NCI-H446 treated with DMSO at 0.1 percent for 48 hours (cell line): ENCODE data around the gene ICAM5.
"Not testable (repeated sequence)": the region's sequence is repeated elsewhere in the genome, so short reads cannot be mapped to it uniquely, and the experiment has no call there.

Experiments
- DNase-seq: peaks from one replicate; lab custom pipeline; 2025; lab: John Stamatoyannopoulos, UW

Gene ICAM5, protein sequence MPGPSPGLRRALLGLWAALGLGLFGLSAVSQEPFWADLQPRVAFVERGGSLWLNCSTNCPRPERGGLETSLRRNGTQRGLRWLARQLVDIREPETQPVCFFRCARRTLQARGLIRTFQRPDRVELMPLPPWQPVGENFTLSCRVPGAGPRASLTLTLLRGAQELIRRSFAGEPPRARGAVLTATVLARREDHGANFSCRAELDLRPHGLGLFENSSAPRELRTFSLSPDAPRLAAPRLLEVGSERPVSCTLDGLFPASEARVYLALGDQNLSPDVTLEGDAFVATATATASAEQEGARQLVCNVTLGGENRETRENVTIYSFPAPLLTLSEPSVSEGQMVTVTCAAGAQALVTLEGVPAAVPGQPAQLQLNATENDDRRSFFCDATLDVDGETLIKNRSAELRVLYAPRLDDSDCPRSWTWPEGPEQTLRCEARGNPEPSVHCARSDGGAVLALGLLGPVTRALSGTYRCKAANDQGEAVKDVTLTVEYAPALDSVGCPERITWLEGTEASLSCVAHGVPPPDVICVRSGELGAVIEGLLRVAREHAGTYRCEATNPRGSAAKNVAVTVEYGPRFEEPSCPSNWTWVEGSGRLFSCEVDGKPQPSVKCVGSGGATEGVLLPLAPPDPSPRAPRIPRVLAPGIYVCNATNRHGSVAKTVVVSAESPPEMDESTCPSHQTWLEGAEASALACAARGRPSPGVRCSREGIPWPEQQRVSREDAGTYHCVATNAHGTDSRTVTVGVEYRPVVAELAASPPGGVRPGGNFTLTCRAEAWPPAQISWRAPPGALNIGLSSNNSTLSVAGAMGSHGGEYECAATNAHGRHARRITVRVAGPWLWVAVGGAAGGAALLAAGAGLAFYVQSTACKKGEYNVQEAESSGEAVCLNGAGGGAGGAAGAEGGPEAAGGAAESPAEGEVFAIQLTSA

DNA sequence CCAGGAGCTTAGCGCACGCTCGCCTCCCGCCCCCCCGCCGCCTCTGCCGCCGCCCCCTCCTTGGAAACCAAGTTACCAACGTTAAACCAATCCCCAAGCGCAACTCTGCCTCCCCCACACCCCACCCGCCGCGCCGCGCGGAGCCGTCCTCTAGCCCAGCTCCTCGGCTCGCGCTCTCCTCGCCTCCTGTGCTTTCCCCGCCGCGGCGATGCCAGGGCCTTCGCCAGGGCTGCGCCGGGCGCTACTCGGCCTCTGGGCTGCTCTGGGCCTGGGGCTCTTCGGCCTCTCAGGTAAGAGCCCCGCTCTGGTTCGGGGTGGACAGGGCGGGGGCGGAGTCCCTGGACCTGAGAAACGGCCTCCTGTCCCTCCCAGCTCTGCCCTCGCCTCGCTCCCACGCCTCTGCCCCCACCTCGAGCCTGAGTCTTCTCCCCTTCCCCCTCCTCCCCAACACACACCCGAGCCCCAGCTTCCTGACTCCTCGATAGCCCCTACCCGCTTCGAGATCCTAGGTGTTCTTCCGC, at the start of gene ICAM5:
Gene ICAM5, plus strand, starts transcription at position 117 of the 521 bp plus-strand sequence. Its CDS starts 92 bp downstream, at position 209.
- DNase-seq, result peak; percentile 71

DNA sequence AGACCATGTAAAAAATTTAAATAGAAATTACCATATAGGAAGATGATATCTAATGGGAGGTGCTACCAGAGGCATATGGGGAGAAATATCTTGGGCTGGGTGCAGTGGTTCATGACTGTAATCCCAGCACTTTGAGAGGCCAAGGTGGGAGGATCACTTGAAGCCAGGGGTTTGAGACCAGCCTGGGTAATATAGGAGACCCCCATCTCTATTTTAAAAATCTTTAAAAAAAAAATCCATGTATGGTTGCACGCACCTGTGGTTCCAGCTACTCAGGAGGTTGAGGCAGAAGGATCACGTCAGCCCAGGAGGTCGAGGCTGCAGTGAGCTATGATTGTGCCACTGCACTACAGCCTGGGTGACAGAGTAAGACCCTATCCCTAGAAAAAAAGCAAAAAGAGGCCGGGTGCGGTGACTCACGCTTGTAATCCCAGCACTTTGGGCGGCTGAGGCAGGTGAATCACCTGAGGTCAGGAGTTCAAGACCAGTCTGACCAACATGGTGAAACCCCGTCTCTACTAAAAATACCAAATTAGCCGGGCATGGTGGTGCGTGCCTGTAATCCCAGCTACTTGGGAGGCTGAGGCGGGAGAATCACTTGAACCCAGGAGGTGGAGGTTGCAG, 47.8 kb upstream of the ICAM5 start:
- not testable (repeated sequence) for DNase-seq

DNA sequence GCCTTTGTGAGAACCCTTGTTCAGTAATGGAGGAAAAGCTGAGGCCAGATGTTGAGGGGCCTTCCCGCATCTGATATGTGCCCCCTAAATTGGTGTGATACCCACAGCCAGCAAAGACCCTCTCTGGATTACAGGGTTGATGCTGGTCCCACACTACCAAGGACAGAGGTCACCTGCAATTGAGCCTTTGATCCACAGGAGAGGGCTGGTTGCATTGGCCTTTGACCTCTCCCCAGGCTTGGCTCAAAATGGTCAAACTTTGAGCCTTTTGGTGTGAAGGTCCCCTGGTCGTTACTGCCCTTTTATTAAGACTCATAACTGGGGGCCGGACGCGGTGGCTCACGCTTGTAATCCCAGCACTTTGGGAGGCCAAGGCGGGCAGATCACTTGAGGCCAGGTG, 46.1 kb upstream of the ICAM5 start:
- DNase-seq, result no peak

DNA sequence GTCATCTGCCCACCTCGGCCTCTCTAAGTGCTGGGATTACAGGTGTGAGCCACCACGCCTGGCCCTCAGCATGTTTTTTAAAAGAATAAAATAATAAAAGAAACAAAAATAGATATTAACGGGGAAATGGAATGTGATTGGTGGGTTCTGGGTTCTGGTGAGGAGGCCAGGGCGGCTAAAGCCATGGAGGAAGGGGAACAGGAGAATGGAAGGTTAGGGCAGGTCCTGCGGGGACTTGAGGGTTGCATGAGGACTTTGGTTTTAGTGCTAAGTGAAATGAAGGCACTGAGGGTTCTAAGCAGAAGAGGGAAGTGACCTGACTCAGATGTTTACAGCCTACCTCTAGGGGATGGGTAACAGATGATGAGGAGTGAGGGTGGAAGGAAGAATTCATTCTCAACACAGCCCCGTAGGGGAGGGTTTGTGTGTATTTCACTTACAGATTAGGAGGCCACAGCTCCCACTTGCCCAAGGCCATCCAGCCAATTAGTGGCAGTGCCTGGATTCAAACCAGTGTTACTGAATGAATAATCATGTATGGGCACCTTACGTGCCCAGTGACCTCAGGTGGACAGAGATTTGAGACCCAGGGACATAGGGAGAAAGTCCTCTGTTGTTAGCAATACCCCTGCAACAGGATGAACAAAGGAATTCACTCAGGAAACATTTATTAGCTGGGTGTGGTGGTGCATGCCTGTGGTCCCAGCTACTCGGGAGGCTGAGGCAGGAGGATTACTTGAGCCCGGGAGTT, 44.4 kb upstream of the ICAM5 start:
- no peak for DNase-seq

GRCh38 chr19:10246511-10246910, 43.2 kb upstream of the ICAM5 start:
- no peak for DNase-seq

GRCh38 chr19:10251792-10252694, 37.7 kb upstream of the ICAM5 start, which contains the start of gene MRPL4:
Gene MRPL4 (plus strand): TSS chr19:10252214. CDS start chr19:10252254, 40 bp downstream.
- peak; percentile 99 for DNase-seq

- DNase-seq, result no peak
Measured at GRCh38 chr19:10252707-10253106, 37.0 kb upstream of the ICAM5 start.

DNA sequence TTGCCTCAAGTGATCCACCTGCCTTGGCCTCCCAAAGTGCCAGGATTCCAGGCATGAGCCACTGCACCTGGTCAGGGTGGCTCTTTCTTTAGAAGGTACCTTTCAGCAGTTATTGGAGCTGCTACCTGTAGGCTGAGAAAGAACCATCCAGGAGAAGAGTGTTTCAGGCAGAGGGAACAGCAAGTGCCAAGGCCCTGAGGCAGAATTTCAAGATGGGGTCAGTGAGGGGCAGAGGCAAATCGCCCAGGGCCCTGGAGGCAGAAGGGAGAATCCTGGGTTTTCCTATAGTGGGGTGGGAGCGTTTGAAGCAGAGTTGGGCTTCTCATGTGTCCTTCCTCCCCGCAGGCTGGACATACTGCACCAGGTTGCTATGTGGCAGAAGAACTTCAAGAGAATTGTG, 35.5 kb upstream of the ICAM5 start:
- DNase-seq, result no peak

DNA sequence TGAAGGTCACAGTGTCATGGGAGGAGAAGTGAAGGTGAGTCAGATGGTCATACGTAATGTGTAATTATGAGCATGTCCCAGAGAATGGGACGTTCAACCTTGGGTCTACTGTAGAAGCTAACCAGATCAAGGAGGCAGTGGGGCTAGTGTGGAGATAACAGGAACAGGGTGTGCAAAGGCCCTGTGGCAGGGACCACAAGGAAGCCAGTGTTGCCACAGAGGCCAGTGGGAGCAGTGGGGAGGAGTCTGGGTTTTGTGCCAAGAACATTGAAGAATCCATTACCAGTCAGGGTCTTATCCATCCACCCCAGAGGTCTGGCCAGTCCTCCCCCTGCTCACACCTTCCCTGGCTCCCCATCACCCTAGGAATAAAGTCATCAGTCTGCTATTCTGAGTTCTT, 34.4 kb upstream of the ICAM5 start:
- no peak for DNase-seq

DNA sequence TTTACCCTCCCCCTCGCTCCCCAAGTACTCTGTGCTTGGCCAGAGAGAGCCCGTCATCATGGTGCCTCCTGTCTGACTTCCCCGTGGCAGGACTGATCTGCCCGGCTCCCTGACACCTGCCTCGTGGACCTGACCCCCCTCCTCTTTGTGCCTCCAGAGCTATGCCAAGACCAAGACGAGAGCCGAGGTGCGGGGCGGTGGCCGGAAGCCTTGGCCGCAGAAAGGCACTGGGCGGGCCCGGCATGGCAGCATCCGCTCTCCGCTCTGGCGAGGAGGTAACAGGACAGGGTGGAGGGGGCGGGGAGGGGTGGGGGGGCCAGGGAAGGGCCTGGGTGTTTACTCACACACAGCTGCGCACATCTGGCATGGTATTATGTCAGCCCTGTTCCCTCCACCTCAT, 33.2 kb upstream of the ICAM5 start:
- DNase-seq, result no peak

DNA sequence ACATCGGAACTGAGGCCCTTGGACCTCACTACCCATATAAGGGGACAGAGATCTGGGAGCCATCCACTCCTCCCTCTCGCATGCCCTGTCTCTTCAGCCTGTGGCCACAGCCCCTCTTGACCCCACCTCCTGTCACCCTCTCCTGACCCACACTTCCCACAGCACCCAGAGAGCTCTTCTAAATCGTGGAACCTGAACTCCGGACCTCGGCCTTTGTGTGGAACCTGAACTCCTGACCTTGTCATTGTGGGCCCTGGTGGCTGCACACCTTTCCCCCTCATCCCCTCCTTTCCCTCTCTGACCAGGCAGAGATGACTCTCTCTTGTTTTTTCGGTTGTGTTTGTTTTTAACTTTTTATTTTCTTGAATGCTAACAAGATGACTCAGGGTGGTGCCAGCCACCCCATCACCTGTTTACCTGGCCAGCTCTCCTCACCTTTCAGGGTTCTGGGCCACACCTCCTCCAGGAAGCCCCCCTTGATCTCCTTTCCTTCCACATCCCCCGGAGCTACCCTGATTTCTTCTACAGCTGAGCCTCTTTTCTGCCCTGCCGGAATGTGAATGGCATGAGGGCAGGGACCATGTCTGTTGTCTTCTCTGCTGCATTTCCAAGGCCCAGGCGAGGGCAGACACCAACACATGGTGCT, 32.7 kb upstream of the ICAM5 start:
- DNase-seq, result no peak

DNA sequence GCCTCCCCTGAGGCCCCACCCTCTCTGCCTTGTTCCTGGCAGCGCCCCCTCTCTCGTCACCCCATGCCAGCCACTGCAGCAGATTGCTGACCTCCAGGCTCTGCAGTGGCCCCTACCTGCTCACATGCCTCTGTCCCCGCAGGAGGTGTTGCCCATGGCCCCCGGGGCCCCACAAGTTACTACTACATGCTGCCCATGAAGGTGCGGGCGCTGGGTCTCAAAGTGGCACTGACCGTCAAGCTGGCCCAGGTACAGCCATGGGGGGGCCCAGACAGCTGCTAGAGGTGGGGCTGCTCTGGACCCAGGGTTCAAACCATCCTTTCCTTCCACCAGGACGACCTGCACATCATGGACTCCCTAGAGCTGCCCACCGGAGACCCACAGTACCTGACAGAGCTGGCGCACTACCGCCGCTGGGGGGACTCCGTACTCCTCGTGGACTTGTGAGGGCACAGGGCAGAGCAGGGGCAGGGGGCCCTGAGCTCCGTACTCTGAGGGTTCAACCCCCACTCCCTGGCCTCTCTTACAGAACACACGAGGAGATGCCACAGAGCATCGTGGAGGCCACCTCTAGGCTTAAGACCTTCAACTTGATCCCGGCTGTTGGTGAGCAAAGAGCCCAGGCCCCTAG, 31.6 kb upstream of the ICAM5 start:
- no peak for DNase-seq

- peak; percentile 53 for DNase-seq
Measured at GRCh38 chr19:10259162-10259905, 30.4 kb upstream of the ICAM5 start.

DNA sequence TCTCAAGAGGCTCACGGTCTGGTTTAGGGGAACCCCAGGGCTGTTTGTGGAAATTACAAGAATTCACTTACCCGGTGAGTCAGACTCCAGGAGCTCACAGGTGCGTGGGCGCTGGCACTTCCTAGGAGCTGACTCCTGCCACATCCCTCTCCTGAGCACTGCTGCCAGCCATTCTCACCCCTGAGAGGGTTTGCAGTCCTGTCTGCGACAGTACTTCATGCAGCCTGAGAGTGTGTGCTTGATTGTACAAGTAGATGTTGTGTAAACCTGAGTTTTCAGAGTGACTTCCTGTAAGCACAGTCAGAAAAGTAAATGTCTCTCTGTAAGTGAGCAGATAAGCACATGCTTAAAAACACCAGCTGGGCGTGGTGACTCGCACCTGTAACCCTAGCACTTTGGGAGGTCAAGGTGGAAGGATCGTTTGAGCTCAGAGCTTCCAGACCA, 29.6 kb upstream of the ICAM5 start:
- no peak for DNase-seq

- DNase-seq, result no peak
Measured at GRCh38 chr19:10262771-10263170, 27.0 kb upstream of the ICAM5 start.

GRCh38 chr19:10266706-10267105, 23.0 kb upstream of the ICAM5 start:
- DNase-seq, result no peak

- no peak for DNase-seq
Measured at GRCh38 chr19:10268071-10268470, 21.7 kb upstream of the ICAM5 start.

- peak; percentile 12 for DNase-seq
Measured at GRCh38 chr19:10269333-10270179, 20.2 kb upstream of the ICAM5 start.
